NCI-H2029 treated with DMSO at 0.1 percent for 48 hours (cell line): ENCODE measurements around the gene SKAP2.

Source experiments
- DNase-seq: peaks from one replicate; lab custom pipeline; 2025; lab: John Stamatoyannopoulos, UW

The SKAP2 gene, protein sequence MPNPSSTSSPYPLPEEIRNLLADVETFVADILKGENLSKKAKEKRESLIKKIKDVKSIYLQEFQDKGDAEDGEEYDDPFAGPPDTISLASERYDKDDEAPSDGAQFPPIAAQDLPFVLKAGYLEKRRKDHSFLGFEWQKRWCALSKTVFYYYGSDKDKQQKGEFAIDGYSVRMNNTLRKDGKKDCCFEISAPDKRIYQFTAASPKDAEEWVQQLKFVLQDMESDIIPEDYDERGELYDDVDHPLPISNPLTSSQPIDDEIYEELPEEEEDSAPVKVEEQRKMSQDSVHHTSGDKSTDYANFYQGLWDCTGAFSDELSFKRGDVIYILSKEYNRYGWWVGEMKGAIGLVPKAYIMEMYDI

DNA sequence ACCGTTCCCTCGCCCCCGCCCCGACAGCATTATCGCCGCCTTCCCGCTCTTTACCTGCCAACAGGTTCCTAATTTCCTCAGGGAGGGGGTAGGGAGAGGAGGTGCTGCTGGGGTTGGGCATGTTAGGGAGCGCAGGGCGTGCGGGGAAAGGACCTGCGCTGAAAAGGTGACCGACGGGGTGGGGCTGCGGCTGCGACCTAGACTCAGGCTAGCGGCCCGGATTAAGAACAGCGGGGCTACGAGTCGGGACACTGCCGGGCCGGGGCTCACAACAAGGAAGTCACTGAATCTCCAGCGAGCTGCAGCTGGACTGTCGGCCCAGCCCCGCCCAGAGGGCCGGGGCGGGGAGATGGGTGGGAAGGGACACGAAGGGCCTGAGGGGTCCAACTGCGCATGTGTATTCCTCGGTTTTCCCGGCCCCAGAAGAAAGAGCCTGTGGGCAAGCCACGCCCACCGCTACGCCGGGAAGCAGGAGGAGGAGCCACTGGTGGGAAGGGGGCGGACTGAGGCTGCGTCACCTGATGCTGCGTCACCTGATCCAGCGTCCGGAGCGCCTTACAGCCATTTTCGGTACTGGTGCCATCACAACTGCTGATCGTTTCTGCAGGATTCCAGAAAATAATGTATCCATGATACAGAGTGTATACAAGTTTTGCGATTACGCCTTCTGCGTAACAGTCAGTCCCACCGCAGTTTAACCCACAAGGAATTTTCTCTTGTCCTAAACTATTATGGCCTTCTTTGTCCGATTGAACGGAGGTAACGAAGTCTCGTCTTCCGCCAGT, at the start of gene SKAP2:
TSS of gene SKAP2 (minus strand) at position 282 of the 785 bp plus-strand sequence. CDS start at position 121, 161 bp downstream.
- no peak for DNase-seq

DNA sequence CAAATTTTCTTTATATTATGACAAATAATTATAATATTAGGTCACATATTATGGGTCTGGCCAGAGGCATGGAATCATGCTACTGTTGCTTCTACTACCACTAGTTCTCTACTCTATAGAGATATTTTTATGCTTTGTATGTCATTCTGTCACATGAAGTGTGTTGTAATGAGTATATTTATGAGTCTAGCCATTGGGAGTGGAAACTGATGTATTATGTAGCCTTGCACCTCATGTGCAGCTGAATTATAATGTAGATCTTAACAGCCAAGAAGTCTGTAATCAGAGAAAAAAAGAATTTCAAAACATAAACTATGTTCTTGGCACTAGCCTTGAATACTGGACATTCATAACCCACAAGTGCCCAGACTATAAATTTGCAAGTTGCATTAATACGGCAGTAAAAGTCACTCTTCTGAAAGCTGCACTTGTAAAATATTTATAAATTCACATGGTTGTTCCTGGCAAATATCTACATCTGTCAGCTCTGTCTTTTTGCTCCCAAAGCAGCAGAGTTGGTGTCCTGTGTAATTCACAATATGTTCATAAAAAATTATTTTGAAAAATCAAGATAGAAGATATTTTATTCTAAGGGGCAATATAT, 48.6 kb upstream of the SKAP2 start:
- DNase-seq: no peak

DNA sequence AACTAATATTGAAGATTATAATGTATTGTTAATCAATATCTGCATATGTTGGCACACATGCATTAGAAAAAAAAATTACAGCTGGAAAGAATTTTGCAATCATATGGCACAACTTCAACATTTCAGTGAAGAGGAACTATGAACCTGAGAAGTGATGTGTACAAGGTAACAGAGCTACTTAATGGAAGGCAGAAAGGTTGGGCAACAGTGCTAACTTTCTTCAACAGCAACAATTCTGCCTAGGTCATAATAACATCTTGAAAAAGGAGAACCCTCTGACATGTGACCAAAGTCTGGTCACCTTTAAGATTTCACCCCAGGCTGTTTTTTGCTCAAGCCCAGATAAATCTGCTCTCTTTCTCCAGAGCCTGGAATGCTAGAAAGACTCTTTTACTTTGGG, 47.9 kb upstream of the SKAP2 start:
- DNase-seq: no peak

DNA sequence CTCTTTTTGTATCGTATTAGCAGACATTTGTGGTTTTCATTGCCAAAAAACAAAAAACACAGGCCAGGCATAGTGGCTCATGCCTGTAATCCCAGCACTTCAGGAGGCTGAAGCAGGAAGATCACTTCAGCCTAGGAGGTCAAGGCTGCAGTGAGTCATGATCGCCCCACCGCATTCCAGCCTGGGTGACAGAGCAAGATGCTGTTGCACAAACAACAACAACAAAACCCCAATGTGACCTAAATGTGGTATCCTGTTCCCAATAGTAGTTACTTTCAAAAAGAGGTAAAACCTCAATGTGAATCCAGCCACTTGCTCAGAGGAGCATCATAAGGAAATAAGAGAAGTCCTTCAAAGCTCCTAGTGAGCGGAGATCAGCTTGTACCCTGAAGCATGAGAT, 45.8 kb upstream of the SKAP2 start:
- no peak for DNase-seq

DNA sequence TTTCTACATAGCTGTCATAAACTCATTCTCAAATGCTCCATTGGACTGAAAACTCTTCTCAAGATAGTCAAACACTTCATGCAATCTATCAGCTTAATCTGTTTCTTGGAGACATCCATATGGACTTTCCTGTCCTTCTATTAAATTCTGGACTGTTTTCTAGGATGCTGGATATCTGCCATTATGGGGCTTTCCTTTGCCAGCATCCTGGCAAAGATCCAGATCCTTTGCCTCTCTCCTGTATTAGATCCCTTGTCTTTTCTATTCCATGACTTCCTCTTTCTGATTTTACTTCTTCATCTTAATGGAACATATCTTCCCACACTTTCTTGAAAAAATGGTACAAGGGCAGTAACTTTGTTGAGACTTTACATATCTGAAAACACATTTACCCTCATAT, 35.9 kb upstream of the SKAP2 start:
- peak; percentile 2 for DNase-seq

DNA sequence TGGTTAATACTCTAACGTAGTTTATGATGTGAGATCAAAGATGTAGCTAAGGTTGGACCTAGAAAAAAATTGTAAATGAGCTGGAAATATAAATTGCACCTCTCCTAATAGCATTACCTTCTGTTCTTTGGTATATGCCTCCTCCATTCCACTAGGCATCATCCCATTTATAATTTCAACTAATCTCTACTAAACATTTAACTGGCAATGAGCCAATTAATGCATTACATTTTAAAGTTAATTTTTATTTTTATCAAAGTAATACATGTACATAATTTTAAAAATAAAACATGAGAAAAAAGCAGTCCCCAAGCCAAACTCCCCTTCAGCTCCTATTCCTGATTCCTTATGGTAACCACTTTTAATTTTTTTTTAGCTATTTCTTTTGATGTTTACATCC, 35.1 kb upstream of the SKAP2 start:
- DNase-seq: no peak

DNA sequence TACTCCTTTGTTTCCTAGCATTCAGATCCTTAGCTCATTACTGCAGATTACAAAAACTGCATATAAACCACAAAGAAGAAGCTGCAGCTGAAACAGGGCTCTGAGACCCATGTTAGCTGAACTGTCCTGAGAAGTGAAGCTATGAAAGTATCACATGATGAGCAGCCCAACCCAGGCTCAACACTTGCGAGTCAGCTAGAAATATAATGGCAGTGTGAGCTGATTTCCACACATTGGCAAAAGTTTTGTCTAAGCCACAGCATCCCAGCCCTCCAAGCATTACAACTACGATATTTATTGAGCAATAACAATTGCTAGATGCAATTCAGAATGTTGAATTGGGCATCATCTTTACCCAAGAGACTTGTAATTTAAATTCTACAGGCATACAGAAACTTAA, 34.5 kb upstream of the SKAP2 start:
- DNase-seq: no peak

DNA sequence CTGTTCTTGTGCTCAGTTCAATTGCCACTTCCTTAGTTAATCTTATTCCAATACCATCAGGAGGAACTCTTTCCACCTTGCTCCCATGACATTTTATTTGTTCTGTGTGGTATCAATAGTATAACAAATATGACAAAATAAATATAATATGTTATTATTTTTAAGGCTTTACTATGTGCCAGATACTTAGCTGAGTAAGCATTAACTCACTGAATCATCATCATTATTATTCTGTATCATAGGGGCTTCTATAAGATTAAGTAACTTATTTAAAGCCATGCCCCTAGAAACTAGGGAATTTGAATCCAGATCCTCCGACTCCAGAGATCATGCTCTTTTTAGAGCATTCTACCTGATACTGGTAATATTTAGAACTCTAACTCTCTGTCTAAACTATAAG, 33.5 kb upstream of the SKAP2 start:
- no peak for DNase-seq

DNA sequence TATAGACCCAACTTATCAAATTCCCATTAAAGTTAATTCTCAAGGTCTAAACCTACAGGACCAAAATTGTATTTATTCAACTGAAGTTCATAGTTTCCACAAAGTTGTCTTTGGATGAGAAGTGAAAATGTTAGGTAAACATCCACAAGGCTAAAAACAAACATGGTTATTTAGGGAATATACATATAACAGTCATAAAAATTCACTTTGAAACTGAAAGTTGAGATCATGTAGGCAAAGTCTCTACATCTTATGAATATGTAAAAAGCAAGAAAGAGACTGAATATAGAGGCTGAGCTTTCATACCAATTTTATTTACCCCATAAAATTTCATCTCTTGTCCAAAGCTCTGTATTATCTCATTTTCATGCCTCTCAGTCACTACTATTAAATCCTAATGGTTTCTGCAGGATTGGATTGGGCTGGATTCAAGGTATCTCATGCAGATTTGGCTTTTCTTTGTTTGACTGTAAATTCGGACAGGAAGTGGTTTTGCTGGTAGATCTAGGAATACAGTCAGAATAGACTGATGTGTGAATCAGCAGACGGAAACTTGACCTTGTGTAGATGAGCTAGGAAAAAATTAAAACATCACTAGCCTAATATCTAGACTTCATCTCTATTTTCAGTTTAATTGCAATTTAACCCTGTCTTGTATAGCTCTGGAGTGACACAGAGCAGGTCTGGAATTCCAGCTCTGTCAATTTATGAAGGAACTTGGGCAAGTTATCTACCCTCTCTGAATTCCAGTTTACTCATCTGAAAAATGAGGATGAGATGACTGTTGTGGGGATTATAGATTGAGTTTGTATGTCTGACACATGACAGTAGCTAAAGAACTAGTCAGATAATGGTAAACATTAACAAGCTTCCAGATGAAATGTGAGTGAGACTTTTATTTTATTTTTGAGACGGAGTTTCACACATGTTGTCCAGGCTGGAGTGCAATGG, 27.3 kb upstream of the SKAP2 start:
- DNase-seq: no peak

DNA sequence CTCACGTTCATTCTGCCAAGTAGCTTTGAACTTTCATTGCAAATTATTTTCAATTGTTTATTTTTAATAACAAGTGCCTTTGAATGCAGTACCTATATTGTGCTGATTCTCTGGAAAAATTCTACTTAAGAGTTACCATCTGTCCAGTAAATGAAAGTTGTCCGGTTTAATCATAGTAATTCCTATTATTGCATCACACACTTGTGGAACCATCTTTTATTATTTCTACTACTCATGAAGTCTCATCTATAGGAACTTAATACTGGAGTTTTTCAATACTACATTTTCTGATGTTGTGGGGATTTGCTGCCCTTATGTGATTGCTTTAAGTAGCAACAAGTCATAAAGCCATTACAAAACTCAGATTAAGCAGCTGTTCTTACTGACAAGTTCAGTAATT, 16.5 kb upstream of the SKAP2 start:
- no peak for DNase-seq

DNA sequence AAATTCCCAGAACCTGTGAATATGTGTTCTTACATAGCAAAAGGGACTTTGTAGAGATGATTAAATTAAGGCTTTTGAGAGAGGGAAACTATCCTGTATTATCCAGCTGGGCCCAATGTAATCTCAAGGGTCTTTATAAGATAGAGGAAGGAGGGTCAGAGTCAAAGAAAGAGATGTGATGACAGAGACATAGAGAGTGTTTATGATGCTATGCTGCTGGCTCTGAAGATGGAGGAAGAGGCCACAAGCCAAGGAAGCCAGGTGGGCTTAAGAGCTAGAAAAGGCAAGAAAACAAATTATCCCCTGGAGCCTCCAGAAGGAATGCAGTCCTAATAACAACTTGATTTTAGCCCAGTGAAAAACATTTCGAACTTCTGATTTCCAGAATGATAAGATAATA, 15.3 kb upstream of the SKAP2 start:
- no peak for DNase-seq

DNA sequence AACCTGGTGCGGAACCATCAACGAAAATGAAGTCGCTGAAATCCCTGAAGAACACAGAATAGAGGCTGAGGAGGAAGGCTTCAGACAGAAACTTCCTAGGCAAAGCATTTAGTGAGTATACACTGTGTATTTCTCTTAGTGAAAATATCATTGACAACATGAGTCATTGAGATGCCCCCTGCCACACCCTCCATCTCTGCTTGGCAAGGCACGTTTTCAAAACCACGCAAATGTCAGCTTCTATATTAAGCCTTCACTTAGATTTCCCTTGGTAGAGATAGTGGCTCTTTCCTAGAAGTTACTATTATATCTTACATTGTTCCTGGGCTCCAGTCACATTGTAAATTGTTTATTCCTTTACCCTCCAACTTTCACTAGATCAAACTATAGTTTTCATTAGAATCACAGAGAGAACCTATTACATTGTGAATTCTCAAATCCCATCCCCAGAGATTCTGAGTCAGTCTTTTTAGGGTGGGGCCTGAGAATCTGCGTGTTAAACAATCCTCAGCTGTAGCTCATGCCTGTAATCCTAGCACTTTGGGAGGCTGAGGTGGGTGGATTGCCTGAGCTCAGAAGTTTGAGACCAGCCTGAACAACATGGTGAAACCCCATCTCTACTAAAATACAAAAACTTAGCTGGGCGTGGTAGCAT, 4.6 kb upstream of the SKAP2 start:
- DNase-seq: no peak

DNA sequence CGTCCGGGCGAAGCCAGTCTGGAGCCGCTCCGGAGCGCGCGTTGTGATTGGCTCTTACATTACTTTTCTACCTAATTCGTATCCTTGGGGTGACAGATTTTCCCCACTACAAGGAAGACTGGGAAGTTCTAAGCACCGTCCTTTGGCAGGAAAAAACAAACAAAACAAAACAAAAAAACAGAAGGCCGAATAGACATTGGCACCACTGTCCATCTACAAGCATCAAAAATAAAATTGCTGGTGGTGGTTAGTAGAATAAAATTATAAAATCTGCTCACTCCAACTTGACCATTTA, 651 bp upstream of the SKAP2 start:
- DNase-seq: no peak

DNA sequence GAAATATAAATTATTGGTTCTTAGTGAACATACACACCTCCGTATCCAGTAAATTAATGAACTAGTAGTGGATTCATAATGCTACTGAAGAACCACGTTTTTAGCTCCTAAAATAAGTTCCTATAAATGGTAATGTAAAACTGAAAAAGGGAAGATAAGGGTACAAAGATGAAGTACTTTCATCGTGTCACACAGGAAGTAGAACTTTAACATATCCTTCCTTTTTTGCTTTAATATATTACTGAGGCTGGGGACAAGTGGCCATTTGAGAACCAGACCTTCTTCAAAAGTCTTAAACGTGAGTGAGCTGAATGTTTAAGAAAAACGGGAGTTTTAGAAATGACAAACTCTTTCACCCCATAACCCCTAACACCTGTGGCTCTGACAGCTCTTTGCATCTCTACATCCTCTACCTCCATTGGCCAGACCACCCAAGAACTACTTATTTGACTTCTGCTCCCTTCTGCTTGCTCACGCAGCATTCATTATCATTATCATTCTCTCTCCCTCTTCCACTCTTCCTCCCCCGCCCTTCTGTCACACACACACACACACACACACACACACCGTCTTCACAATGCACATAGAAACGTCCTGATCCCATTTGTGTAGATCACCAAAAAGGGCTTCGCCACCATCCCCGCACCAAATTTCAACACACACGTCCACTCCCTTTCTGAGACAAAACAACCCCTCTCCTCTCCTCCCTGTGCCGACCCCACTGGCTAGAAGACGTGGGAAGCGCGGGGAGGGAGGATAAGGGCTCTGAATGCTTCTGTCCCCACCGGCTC, 677 bp downstream of the SKAP2 start:
- no peak for DNase-seq

DNA sequence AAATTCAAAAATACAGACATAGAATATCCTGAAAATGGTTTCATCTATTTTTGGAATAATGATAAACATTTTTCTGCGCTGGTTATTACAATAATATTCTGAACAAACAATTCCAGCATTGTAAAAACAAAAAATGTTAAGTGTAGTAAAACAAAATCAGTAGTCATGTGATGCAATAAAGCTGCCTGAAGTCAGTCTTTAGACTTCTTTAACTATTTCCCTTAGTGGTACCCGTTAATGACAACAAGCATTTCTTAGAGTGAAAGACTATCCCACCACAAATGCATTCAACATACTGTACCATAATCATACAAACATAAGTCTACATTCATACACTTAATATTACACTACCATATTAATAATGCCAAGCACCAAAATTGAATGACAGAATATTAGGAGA, 1.6 kb downstream of the SKAP2 start:
- DNase-seq: no peak

DNA sequence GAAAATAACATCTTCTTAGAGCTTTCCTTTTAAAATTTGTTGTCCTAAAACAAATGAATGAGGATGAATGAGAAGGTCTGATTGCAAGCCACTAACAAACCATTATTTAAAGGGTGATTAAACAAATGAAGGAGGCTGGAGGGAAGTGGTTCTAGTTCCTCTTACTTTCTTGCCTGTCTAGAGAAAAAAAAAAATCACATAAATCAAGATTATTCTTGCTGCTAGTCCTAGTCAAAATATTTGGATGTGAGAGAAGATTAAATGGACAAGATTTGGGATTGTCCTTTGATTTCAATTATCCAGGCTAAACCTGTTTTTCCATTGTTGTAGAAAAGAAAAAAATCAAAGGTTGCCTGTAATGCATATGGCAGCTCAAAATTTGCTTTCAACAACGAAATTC, 3.3 kb downstream of the SKAP2 start:
- DNase-seq: no peak

DNA sequence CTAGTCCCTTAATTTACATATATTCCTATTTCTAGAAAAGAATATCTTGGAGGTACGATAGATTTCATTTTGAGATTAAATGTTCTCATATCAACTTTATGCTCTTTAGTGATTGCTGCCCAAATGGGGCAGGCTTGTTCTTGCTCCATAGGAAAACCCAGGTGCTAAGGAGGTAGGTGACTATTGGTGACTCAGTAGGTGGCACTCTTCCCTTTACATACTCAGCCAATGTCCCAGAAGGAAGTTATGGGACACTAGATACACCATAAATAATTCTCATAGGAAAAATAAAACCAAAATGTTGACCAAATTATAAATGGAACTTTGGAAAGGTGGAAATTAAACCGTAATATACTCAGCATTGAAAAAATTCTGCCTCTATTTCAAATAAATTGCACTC, 4.0 kb downstream of the SKAP2 start:
- no peak for DNase-seq

DNA sequence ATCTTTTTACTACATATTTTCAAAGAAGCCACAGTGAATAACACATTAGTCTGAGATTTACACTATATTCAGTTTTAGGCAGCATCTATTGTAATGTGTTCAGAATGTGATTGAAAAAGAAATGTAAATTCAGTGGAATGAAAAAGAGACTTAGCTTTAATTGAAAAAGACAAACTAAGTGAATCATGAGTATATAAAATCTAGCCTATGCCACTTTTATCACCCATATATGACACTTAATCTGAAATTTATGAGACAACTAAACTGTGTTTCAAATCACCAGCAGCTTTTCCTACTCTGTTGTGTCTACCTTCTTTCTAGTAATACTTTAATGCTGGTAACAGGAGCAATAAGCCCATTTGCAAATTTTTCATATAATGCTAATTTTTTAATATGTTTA, 4.7 kb downstream of the SKAP2 start:
- no peak for DNase-seq

DNA sequence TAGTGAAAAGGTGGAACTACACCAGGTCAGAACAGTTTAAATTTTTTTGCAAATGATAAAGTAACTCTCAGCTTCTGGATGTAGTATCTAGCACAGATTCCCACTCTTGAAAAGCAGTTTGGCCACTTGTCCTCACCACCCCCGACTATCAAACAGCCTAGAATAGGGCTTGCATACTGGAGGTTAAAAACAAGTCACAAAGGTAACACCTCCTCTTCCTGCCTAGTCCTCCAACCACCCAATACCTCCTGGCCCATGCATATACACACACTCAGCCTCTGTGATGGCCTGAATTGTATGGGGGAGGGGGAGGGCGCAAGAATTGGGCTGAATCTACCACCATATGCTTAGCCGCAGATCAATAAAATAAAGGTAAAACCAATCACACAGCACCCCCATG, 5.7 kb downstream of the SKAP2 start:
- no peak for DNase-seq

DNA sequence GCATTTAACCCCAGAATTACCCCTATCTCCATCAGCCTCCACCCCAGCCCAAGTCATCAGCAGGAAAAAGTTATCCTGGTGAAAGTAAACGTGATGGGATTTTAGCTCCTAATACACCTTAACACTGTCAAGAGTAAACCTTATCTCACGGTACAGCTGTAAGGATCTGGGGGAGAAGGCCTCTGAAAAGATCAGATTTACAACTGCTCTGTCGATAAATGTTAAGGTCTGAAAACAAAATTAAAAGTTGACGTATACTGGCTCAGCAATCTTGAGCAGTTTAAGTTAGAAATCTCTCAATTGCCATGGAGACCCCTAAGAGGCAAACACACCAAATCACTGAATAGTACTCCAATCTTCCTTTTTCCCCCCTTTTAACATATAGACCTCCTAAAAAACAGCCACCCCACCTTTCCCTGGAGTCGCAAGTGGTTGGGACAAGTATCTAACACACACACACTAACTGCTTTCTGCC, 6.1 kb downstream of the SKAP2 start:
- no peak for DNase-seq
